GM13976 (cell line): ENCODE data around the gene AANAT.

Experiments used
- DNase-seq: peaks from one replicate; pipeline ENCODE4 v3.0.0; 2012; ENCODE audit warnings: low spot score
- in situ Hi-C: fragments of 300-500 bp; cut with MboI; formaldehyde crosslinking; loops from one replicate; pipeline ENCODE4 v1.12.0; 2022; ENCODE audit warnings: low sequenced_read_pairs, mixed read lengths, inconsistent platforms; ENCODE audit not compliant: unreplicated experiment
- TF ChIP-seq, protein P1 (sequence below): IDR thresholded peaks from 2 replicates; pipeline ENCODE4 v1.5.1; 2012; ENCODE audit warnings: borderline replicate concordance, mild to moderate bottlenecking; ENCODE audit not compliant: insufficient read depth; ENCODE audit errors: extremely low read depth, missing control alignments, control extremely low read depth

AANAT gene

DNA sequence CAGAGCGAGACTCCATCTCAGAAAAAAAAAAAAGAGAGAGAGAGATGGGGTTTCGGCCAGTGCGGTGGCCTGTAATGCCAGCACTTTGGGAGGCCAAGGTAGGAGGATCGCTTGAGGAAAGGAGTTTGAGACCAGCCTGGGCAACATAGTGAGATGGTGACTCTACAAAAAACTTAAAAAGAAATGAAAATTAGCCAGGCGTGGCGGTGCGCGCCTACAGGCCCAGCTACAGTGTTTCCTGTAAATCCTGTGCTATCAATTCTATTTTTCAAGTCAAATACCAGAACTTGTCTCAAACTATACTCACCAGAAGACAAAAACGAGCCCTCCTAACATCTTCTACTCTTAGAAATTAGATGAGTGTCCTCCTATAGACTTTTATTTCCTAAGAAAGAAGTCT, 33.7 kb upstream of the AANAT start:
- no peak for DNase-seq
- TF ChIP-seq, protein P1, sequence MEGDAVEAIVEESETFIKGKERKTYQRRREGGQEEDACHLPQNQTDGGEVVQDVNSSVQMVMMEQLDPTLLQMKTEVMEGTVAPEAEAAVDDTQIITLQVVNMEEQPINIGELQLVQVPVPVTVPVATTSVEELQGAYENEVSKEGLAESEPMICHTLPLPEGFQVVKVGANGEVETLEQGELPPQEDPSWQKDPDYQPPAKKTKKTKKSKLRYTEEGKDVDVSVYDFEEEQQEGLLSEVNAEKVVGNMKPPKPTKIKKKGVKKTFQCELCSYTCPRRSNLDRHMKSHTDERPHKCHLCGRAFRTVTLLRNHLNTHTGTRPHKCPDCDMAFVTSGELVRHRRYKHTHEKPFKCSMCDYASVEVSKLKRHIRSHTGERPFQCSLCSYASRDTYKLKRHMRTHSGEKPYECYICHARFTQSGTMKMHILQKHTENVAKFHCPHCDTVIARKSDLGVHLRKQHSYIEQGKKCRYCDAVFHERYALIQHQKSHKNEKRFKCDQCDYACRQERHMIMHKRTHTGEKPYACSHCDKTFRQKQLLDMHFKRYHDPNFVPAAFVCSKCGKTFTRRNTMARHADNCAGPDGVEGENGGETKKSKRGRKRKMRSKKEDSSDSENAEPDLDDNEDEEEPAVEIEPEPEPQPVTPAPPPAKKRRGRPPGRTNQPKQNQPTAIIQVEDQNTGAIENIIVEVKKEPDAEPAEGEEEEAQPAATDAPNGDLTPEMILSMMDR, result no peak
- in situ Hi-C loops, result no loop called here

DNA sequence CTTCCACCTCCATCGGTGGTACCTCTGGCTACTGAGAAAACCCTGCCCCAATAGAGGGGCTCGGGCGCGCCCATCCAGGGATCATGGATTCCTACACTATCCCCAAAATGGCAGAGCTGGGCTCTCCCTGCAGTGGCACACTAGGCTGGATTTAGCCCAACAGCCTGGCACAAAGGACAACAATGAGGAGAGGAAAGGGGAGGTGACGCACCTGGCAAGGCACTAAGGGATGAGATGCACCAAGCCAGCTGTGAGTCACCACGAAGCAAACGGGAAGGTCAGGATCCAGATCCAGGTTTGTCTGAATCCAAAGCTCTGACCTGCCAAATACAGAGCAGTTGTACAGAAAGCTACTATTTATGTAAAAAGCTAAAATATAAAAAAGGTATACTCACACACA, 32.5 kb upstream of the AANAT start:
- in situ Hi-C loops, result no loop called here
- TF ChIP-seq, protein P1, result no peak
- no peak for DNase-seq

DNA sequence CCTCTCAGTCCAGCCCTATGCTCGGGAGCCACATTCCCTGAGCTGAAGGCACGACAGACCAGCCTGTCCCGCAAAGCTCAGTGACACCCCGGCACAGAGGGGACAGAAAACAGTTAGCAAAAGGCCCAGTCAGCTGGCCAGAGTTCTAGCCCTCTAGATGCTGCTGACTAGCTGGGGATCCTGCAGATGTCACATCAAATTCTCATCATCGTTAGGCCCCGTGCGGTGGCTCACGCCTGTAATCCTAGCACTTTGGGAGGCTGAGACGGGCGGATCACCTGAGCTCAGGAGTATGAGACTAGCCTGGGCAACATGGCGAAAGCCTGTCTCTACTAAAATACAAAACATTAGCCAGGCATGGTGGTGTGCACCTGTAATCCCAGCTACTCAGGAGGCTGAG, 31.7 kb upstream of the AANAT start:
- in situ Hi-C loops, result no loop called here
- DNase-seq, result no peak
- TF ChIP-seq, protein P1, result no peak

DNA sequence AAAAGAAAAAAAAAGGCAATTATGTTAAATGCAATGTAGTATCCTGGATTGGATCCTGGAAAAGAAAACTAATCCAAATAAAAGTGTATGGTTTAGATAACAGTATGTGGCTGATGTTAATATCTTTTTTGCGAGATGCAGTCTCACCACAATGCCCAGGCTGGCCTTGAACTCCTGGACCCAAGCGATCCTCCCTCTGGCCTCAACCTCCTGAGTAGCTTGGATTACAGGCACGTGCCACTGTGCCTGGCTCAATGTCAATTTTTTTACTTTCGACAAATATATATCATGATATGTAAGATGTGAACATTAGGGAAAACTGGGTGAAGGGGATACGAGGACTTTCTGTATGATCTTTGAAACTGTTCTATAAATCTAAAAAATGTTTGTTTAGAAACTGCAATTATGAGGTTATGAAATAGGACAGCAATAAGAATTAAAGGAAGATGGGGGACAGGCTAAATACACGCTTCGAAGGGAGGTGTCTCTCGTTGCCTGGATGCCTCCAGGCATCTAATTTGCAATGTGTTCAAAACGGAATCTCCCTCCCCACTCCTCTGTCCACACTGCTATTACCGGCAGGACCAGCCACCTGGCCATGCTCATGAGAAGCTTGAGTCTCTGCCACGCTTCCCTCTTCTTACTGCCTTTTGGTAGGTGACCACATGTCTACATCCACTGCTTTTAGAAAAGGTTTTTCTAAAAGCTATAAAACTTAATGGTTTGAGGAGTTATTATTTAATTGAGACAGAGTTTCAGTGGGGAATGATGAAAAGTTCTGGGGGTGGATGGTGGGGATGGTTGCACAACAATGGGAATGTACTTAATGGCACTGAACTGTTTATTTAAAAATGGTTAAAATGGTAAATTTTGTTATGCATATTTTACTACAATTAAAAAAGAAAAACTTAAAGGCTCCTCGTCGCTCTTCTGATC, 29.7 kb upstream of the AANAT start:
- TF ChIP-seq, protein P1, result no peak
- no peak for DNase-seq
- in situ Hi-C loops, result no loop called here

DNA sequence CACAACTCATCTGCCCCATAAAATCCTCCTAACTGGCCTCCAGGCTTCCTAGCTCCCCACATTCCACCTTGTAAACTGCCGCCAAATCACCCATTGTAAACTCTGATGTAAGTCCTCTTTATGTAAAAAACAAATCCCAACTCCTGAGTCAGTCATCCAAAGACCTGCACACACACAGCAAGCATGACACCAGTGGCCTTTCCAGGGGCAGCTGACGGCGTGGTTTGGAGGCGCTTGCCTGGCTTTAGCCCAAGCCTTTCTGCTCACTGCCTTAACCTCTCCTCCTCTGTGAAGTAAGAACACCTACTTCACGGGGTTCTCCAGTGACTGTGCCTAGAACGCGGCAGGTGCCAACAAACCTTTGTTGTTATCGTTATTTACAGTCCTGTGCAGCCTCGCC, 28.5 kb upstream of the AANAT start:
- in situ Hi-C loops, result no loop called here
- TF ChIP-seq, protein P1, result no peak
- no peak for DNase-seq

DNA sequence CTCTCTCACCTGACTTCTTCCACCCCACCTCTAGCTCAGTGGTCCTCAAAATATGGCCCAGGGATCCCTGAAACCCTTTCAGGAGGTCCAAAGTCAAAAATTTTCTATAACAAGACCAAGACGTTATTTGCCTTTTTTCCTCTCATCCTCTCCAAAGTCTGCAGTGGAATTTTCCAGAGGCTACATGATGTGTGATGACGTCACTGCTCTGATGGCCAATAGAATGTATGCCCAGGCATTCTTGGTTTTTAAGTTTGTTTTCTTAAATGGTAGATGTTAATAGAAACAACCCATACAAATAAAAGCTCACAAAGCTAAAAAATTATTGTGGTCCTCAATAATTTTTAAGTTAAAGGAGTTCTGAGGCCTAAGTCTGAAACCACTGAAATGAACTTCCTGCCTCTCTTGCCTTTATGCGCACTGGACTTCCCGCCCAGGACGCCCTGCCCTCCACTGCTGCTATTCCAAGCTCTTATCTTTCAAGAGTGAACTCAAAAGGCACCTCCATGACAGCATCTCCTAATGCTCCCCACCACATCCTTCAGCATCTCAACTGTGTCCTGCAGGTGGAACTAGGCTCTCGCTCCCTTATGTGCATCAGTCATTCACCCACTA, 28.0 kb upstream of the AANAT start:
- DNase-seq, result no peak
- TF ChIP-seq, protein P1, result no peak
- in situ Hi-C loops, result no loop called here
